Measurements from ENCODE around the gene SUMO3.

GRCh38 chr21:44840771-44841170 is 22.9 kb upstream of the SUMO3 start:
- no peak for TF ChIP-seq EZH2 (IDR thresholded peaks at IDR 0.05)
- no peak for TF ChIP-seq POLR2AphosphoS5 (IDR thresholded peaks at IDR 0.05; ENCODE audit: borderline replicate concordance, low read depth, low read length)

Measured in SK-N-MC (cell line).